Inferior parietal cortex (tissue), 1 donor: Measurements from ENCODE around the gene BCL11B.

ENCODE experiments used
- DNase-seq: peaks from one replicate; pipeline ENCODE4 v3.0.0-alpha.2; 2016; ENCODE audit errors: extremely low spot score

BCL11B gene

DNA sequence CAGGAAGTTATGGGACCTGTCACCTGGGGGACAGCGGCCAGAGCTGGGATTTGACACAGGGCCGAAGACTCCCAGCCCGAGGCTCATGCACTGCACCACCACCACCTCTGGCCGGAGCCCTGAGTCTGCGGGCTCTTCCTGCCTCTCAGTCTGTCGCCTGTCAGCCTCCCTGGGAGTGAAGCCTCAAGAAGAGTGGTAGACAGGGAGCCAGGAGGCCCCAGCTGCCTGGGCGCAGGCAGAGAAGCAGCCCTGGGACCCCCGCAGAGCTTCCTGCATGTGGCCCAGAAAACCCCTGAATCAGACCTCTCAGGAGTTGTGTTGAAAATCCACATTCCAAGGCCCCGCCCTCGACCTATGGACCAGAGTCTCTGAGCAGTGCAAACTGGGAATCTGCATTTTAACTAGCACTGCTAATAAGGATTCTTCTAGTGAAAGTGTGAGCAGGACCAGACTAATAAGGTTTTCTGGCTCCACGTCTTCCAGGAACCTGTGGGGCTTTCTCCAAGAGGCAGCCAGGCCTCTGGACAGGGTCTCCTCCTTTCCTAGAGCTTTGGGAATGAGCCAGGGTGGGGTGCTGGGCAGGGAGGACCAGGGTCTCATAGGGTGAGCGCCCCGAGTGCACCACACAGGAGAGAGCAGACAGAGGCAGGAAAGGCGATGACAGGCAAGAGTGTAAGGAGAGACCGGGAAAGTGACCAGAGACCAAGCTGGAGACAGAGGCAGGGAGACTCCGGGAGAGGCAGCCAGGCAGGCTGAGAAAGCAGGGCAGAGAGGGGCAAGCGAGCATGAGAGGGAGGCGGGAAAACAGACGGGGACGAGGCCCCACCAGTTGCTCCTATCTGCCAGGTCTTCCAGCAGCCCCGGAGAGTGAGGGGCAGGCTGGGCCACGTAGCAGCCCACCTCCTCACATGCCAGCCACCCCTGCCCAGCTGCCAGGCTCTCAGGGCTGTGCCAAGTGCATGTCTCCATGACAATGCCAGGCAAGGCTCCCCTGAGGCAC is 112.4 kb downstream of the BCL11B start:
- no peak for DNase-seq

DNA sequence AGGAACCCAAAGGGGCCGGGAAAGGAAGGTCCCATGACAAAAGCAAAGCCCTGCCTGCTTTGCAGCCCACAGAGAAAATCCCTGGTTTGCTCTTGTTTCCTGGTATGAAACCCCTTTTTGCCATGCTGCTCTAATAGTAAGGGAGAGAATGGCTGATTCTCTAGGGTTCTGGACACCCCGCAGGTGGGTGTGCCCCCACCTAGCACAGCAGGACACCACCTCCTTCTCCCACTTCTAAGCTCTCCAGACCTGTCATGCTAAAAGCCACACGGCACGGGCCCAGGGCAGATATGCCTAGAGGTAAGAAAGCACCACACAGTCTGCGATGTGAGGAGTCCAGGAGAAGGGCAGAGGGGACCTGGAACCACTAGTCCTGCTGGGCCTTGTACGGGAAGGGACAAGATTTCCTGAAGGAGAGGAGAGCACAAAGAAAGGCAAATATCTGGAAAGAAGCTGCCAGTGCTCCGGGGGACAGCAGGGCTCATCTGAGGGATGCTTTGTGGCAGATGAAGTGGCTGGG is 113.3 kb downstream of the BCL11B start:
- DNase-seq: no peak

DNA sequence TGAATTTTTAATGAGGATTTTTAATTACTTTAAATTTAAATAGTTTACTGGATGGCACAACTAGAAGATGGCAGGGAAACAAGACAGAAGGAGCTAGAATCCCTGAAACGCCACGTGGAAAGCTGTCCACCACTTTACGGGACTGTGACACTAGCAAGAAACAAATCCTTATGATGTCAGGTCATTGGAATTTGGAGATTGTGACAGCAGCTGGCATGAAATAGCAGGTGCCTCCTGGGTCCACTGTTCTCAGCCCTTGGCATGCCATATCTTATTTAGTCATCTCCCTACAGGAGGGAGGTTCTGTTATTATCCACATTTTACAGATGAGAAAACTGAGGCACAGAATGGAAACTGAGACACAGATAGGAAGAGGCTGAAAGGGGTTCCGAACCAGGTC is 113.8 kb downstream of the BCL11B start:
- no peak for DNase-seq

DNA sequence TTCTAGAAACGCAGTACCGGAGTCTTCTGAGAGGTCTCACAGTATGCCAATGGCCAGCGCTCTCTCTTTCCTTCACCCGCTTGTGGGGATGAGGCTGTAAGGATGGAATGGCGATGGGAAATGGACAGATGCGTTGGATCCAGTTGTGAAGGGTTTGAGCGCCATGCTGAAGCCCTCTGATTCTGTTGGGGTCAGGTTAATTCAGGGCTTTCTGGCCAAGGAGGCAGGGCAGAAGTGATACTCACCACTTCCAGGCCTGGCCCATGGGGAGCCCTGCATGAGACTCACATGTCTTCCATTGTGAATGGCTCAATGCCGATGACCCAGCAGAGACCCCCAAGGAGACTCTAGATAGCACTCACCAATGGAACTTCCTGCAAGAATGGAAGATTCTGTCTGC is 114.3 kb downstream of the BCL11B start:
- no peak for DNase-seq

DNA sequence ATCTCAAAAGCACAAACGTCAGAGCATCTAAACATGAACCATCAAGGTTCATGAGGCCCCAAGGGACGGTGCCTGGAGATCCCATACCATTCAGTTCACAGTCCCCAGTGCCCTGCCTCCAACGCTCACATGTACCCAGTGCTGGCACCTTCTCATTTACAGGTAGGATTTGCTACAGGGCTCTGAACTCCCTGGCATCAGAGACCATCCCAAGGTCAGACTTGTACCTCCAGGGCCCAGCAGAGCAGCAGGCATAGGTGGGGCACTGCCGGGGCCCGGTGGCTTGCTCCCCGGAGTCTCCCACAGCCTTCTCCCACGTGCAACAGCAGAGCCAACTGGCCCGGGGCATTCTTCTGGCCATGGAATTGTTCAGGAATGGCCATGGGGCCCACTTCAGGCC is 114.8 kb downstream of the BCL11B start:
- DNase-seq: no peak

DNA sequence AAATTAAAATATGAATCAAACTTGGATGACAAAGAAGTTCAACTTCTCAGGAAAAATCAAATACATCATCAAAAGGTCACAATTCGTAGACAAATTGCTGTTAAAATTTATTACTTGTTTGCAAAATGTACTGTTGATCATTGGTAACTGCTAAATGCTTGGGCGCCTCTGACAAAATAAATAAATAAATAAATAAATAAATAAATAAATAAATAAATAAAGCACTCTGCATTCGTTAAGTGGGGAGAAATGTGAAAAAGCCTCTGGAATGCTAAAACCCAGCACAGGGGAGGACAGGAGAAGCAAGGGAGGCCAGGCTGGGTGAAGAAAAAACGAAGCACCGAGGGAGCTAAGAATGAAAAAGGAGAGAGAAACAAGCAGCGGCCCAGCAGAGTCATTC is 115.2 kb downstream of the BCL11B start:
- no peak for DNase-seq

DNA sequence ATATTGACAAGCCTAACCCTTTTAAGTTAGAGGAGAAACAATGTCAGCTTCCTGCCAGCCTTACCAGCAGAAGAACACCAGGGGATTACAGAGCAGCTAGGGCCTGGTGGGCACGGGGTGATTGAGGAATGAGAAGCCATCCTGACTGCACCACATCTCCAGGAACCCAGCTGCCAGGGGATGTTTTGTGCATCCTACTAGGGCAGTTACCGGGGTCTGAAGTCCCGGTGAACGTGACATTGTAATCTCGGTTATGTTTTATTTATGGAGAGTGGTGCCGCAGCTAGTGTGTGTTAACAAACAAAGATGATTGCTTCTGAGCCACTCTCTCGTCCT is 115.9 kb downstream of the BCL11B start:
- DNase-seq: no peak

DNA sequence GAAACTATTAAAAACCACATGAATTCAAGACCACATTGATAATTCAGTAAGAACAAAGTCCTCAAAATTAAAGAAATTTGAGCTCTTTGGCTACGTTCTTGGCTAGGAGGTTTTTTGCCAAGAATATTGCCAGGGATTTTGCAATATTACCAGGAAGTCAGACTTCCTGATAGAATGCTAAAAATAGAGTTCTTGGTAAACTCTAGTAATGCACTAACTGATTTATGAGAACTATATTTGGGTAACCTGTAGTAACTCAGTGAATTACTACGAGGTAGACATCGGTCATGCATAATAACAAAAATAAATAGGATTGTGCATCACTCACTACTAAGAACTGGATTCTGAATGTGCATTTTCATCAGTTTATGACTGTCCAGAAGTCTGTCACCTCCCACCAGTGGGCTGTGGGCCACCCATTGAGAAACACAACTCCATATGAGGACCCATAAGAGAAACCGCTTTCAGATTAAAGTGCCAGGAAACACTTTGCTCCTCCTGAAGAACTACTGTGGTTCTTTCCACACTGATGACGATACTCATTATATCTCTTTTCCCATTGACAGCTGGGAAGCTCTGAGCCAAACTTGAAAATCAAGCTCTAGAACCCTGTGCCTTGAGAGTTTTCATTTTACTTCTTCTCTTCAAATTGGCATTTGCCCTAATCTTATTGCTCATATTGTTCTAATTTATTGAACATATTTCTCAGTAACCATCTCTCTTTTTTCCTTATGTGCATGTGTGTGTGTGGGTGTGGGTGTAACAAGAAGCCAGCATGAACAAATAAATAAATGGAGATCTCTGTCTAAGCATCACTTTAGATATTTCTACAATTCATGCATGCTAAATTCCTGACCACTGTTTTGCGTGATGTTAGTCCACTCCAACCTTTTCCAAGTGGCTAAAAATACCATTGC is 116.6 kb downstream of the BCL11B start:
- no peak for DNase-seq

DNA sequence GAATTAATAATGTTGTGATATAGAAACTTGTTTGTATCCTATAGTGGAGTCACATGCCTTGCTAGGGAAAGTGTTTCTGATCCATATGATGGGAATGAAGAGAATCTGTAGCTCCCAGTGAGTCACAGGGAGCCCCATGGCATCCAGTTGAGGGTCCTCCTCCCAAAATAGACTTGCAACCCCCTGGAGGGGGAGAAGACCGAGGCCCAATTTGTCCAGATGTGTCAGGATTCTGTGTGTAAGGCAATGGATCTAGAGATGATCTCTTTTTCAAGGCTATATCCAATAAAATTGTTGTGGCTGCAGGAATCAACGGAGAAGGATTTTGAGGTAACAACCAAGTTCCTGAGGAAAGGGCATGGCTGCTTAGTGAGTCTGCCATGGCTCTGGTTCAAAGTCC is 121.8 kb downstream of the BCL11B start:
- no peak for DNase-seq

DNA sequence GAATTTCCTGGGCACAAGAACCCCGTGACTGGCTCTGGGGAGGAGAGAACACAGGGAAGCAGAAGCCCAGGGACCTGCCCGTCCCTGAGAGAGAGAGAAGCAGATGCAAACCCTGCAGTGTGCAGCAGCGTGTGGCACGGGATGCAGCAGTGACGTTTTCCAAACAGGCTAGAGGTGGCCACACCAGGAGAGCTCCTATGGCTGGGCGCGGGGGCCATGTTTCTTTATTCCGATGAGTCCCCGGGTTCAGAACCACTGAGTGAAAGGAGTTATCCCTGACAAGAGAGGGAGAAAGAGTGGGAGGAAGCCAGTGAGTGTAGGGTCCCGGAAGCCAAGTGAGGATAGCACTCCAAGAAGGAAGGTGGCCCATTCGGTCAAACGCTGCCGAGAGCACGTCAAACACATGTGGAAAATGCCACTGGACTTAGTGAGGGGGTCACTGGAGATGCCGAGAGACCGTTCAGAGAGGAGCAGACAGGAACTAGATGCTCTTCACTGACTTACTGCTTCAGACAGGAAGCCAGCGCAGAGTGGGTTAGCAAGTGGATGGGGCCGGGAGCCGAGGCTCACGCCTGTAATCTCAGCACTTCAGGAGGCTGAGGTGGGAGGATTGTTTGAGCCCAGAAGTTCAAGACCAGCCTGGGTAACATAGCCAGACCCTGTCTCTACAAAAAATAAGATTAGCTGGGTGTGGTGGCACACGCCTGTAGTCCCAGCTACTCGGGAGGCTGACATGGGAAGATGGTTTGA is 123.0 kb downstream of the BCL11B start:
- no peak for DNase-seq

DNA sequence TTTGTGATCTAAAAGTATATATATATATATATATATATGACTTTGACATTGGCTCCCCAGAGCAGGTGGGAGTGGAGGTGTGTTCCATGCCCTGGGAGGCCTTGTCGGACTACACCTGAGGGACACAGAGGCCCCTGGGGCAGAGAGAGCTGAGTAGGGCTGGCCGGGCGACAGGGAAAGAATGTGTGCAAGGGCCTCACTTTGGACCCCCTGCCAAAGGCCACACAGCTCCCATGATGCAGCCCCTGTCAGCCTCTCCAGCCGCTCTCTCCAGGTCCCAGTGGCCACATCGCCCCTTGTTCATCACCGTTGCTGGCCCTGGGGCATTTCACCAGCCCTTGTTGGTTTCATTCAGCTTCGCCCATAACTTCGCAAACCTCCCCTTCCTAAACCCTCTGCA is 123.9 kb downstream of the BCL11B start:
- no peak for DNase-seq

DNA sequence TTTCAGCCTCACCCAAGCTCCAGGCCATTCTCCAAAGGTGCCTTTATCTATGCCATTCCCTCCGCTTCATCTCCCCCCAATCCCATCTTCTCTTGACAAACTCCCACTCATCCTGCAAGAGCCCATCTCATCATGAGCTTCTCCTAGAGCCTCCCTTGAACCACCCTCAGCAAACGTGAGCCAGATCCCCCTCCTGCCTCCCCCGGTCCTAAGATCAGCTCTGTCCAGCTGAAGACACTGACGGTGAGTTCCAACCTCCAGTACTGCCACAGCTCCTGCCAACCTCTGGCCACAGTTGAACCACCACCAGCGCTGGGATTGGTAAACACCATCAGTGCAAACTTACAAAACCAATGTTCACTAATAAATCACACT is 124.6 kb downstream of the BCL11B start:
- no peak for DNase-seq

DNA sequence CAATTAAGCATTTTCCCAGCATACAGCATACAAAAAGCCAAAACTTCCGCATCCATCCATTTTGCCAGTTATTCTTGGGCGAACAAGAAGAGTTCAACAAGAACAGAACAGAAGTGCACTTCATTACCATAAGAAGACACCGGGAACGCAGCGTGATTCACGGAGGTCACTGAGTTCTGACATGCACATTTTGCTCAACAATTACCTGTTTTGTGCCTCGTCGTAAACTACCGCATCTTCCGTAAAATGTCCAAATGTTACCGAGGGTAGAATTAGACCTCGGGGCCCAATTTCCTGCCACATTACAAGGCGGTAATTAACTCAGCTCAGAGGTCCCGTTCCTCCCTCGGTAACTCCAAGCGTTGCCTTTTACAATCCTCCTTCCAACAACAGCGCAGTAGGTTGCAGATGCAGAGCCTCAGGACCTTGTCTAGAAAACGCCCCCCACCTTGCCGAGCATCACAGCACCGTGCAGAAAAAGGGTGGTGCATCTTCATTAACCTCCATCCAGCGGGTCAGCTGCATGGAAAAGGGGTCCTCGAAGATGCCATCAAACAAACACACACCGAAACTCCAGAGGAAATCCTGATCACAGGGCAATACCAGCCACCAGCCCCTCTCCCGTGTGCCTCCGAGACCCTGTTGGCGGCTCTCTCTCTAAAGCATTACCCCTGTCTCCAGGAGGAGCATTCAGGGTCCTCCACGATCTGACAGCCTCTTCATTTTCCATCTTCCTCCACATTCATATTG is 125.2 kb downstream of the BCL11B start:
- DNase-seq: no peak

DNA sequence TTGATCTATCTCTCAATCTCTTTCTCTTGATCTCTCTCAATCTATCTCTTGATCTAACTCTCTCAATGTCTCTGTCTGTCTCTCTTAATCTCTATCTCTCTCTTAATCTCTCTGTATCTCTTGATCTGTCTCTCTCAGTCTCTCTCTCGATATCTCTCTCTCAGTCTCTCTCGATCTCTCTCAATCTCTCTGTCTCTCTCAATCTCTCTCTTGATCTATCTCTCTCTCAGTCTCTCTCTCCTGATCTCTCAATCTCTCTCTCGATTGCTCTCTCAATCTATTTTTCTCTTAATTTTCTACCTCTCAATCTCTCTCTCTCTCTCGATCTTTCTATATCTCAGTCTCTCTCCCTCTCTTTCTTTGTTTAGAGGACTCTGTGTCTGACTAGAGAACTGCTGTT is 126.7 kb downstream of the BCL11B start:
- no peak for DNase-seq

DNA sequence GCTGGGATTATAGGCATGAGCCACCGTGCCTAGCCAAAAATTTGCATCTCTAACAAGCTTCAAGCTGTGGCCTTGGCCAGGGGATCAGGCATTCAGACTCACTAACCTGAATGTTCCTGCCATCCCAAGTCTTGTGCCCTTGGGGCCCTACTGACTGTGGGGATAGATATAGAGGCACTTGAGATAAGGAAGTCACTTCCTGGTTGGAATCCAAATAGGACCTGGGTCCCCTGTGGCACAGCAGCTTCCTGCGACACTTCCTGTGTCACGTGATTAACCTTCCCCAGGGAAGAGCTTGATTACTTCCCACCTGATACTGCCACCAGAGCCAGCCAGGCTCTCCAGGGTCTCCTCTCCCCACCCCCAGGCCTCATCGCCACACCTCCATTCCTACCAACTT is 128.2 kb downstream of the BCL11B start:
- no peak for DNase-seq

DNA sequence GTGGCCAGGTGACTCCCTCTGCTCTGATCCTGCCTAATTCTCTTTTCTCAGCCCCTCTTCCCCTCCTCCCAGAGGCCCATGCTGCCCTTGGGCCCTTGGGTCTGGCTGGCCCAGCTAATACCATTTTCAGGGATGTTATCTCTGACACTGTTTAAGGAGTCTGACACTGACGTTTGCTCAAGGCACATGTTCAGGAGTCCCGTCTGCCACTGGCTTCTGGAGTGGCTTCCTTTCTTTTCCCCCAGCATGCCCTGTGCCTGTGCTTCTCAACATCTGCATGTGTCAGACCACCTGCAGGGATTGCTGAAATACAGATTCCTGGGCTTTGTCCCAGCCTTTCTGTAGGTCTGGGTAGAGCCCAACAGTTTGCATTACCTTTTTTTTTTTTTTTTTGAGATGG is 128.9 kb downstream of the BCL11B start:
- no peak for DNase-seq

DNA sequence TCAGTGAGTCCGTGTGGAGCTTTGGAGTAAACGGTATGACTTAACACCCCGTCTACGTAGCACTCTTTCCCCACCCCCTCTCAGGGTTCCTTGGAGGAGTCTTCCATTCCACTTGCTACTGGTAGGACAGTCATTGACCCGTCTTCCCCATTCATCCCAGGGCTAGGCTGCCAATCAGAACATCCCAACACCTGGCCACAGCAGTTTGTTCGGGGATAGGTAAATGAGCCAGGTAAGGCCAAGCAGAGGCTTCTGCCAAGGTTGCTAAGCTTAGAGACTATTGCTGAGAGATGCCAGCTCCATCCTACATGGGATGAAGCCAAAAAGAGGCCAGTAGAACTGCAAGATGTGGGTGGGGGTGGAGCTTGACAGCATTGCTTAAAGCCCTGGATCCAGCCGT is 130.8 kb downstream of the BCL11B start:
- DNase-seq: no peak

DNA sequence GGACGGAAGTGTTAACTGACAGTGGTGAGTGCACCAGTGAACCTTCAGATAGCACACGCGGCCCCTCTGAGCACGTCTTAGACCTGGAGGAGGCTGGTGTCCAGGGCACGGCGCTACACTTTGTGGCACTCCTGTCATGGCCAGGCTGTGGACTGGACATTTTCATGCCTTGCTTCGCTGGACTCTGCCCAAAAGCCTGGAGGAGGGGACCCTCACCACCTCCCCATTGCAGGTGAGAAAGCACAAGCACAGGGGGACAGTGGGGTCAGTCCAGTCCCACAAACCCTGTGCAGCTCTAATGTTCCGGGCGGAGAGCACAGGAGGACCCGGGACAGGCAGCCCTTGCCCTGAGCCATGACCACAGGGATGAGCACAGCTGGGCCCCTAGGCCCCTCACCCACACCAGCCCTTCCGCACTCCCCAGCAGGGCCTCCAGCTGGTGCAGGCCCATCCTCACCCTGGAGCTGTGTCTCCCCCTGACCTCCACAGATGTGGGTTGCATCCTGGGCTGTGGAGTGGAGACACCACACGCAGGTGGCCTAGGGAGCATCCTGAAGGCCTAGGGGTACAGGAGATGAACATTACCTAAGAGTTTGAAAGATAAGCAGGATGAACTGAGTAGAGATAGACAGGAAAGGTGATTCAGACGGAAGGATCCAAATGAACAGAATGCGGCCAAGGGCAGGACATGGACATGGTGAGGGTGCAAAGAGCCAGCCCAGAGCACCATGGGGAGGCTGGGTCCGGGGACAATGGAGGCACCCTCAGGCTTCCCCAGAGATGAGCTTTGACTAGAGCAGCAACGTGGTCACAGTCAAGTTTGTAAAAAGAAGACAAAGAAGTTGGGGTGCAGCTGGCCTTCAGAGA is 132.8 kb downstream of the BCL11B start:
- DNase-seq: no peak

DNA sequence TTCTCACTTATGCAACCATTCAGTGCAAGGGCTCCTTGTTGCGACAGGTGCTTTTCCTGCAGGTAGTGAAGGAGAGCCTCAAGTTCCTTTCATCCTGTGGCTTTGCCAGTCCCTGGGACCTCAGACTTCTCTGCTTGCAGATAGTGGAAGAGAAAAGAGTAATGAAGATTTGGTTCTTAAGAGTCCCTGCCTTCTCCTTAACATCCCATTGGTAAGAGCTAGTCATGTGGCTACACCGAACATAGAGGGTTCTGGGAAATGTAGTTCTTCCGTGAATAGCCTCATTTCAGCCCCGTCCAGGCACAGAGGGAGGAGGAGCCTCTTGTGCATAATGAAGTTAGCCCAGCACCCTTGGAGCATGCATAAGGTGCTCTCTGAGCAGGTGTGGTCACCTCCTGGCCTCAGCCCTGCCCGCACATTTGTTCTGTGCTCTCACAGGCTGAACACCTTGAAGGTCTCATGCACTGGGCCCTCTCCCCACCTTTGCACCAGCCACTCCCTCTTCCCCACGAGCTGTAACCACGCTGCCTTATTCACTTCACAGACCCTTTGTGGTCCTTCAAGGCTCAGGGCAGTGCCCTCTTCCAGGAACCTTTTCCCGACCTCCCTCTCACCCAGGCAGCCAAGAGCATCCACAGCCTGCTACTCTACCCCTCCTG is 134.0 kb downstream of the BCL11B start:
- no peak for DNase-seq
